Vagina (tissue), 2 donors: Measurements from ENCODE around the gene HOXD4.

ENCODE experiments used
- POLR2A ChIP-seq, 2 donors: fragments of 450-650 bp; IDR thresholded peaks; one replicate each; pipeline ENCODE4 v1.6.1; 2017; ENCODE audit warnings: antibody characterized with exemption in 2 of 2, mild to moderate bottlenecking in 2 of 2, moderate library complexity in 2 of 2
- TF ChIP-seq, protein P1 (sequence below), 3 experiments: fragments of 450-650 bp in 2 of 3; fragments of 200-600 bp in 1 of 3; sonication (generic) in 1 of 3; IDR thresholded peaks; one replicate each; pipeline ENCODE4 v1.5.1; 2017 to 2019; ENCODE audit warnings: antibody characterized with exemption in 3 of 3, mild to moderate bottlenecking in 2 of 3, moderate library complexity in 2 of 3

DNA sequence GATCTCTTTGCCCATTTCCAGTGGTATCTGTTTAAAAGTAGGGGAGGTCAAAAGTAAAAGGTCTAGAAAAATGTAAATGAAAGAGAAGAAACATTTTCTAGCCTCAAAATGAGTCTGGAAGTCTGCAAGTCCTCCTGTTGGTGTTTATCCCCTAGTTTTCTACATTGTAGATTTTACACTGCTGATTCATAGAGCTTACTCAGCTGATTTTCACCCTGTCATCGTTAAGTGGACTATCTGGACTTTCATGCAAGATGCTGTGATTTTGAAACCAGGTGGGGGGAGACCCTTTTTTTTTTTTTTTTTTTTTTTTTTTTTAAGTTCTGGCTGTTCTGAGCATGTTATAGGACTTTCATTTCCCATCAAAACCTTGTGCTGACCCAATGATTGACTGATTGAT is 16.0 kb downstream of the HOXD4 start:
- TF ChIP-seq, protein P1, sequence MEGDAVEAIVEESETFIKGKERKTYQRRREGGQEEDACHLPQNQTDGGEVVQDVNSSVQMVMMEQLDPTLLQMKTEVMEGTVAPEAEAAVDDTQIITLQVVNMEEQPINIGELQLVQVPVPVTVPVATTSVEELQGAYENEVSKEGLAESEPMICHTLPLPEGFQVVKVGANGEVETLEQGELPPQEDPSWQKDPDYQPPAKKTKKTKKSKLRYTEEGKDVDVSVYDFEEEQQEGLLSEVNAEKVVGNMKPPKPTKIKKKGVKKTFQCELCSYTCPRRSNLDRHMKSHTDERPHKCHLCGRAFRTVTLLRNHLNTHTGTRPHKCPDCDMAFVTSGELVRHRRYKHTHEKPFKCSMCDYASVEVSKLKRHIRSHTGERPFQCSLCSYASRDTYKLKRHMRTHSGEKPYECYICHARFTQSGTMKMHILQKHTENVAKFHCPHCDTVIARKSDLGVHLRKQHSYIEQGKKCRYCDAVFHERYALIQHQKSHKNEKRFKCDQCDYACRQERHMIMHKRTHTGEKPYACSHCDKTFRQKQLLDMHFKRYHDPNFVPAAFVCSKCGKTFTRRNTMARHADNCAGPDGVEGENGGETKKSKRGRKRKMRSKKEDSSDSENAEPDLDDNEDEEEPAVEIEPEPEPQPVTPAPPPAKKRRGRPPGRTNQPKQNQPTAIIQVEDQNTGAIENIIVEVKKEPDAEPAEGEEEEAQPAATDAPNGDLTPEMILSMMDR (IDR thresholded peaks at IDR 0.05), result no peak
- no peak for TF ChIP-seq POLR2A (IDR thresholded peaks at IDR 0.05)
